Karpas-422 (cell line): Measurements from ENCODE around the gene VAPB. TPM values are rescaled to one million over a fixed set of nuclear protein-coding genes. Genes with fewer than 3 reads are reported as not detected.

Experiments
- DNase-seq: peaks from one replicate; pipeline ENCODE4 v3.0.0-alpha.2; 2015
- H2AFZ ChIP-seq: fragments of 200-600 bp; sonication (generic); 2 replicates; pipeline ENCODE4 v1.6.1; 2014; ENCODE audit warnings: antibody characterized with exemption, low read length, mixed read lengths
- H3K27ac ChIP-seq: fragments of 200-600 bp; sonication (generic); 2 replicates; pipeline ENCODE4 v1.5.1; 2014; ENCODE audit warnings: mild to moderate bottlenecking, low read length, moderate library complexity
- H3K27me3 ChIP-seq: fragments of 200-600 bp; sonication (generic); 2 replicates; pipeline ENCODE4 v1.6.1; 2014; ENCODE audit warnings: low read length, mixed read lengths
- H3K36me3 ChIP-seq: fragments of 200-600 bp; sonication (generic); 2 replicates; pipeline ENCODE4 v1.6.1; 2014; ENCODE audit warnings: low read length, mixed read lengths; ENCODE audit not compliant: insufficient read depth
- H3K4me1 ChIP-seq: fragments of 200-600 bp; sonication (generic); 2 replicates; pipeline ENCODE4 v1.6.1; 2014; ENCODE audit warnings: mild to moderate bottlenecking, low read length, mixed read lengths
- H3K4me2 ChIP-seq: fragments of 200-600 bp; sonication (generic); 2 replicates; pipeline ENCODE4 v1.6.1; 2014; ENCODE audit warnings: low read length, low read depth, mild to moderate bottlenecking; ENCODE audit not compliant: poor library complexity, severe bottlenecking
- H3K4me3 ChIP-seq: fragments of 200-600 bp; sonication (generic); 2 replicates; pipeline ENCODE4 v1.5.1; 2014; ENCODE audit warnings: mild to moderate bottlenecking, antibody characterized with exemption, low read length, mixed read lengths
- H3K79me2 ChIP-seq: fragments of 200-600 bp; sonication (generic); 2 replicates; pipeline ENCODE4 v1.6.1; 2014; ENCODE audit warnings: mild to moderate bottlenecking, low read length, mixed read lengths
- H3K9ac ChIP-seq: fragments of 200-600 bp; sonication (generic); 2 replicates; pipeline ENCODE4 v1.6.0; 2014; ENCODE audit warnings: low read length
- H3K9me2 ChIP-seq: fragments of 200-600 bp; sonication (generic), shearing (Covaris generic); replicated peaks from 2 replicates; pipeline ENCODE4 v1.6.0; 2014; ENCODE audit warnings: mild to moderate bottlenecking, low read length, moderate library complexity; ENCODE audit not compliant: insufficient read depth
- H3K9me3 ChIP-seq: fragments of 300-700, 200-600 bp; sonication (generic); 2 replicates; pipeline ENCODE4 v1.6.1; 2014; ENCODE audit warnings: low read length, mixed read lengths
- H4K20me1 ChIP-seq: fragments of 200-600 bp; sonication (generic); 2 replicates; pipeline ENCODE4 v1.6.1; 2014; ENCODE audit warnings: mild to moderate bottlenecking, antibody characterized with exemption, low read length, low read depth; ENCODE audit not compliant: insufficient read depth
- total RNA-seq: library from RNA; depleted of rRNA; stranded (reverse); fragments of >200 nt; shearing (Covaris generic); gene quantifications from 2 replicates; pipeline ENCODE4 v1.2.3, GENCODE V29; 2014; ENCODE audit warnings: low replicate concordance

VAPB gene
- total RNA-seq, 1 experiment from 2014 or later, result 12.8 TPM

GRCh38 chr20:58382096-58382495 lies 6.9 kb upstream of the VAPB start:
- Histone ChIP-seq H2AFZ (no peak overlapping the region), H3K4me2 (no peak overlapping the region), H3K9me3 (peaks cover 7% of the 10 kb centered on the region), H3K79me2 (no peaks in the 10 kb centered on the region), H3K9me2 (no peaks in the 10 kb centered on the region), H3K36me3 (0 out of 2 replicates have a peak, but pooled peaks cover 3% of the 10 kb centered on the region), H3K27me3 (no peaks in the 10 kb centered on the region), H4K20me1 (no peaks in the 10 kb centered on the region), H3K9ac (no peak overlapping the region), H3K4me1 (no peaks in the 10 kb centered on the region), H3K4me3 (no peak overlapping the region), H3K27ac (no peak overlapping the region)
- no peak for DNase-seq

- 0 out of 2 replicates have a peak, but pooled peaks cover 3% of the 10 kb centered on the region for H3K36me3 ChIP-seq
These were observed 4.2 kb upstream of the VAPB start for GRCh38 chr20:58384821-58385220.

GRCh38 chr20:58388028-58388601 lies 914 bp upstream of the VAPB start:
- peak overlapping the region; percentile 67 for H3K4me2 ChIP-seq
- H3K27ac ChIP-seq, result no peak overlapping the region

More at GRCh38 chr20:58384821-58385220, 4.2 kb upstream of the VAPB start:
- H3K4me3 ChIP-seq, result no peak overlapping the region
- peaks cover 2% of the 10 kb centered on the region; the same call in 1 of the 2 replicates for H4K20me1 ChIP-seq
- H3K9me2 ChIP-seq, result no peaks in the 10 kb centered on the region
- H3K27ac ChIP-seq, result no peak overlapping the region
- H3K27me3 ChIP-seq, result no peaks in the 10 kb centered on the region
- H3K4me1 ChIP-seq, result peaks cover 7% of the 10 kb centered on the region
- no peak overlapping the region for H3K4me2 ChIP-seq
- peaks cover 7% of the 10 kb centered on the region for H3K9me3 ChIP-seq
- DNase-seq, result no peak
- H3K9ac ChIP-seq, result no peak overlapping the region
- H2AFZ ChIP-seq, result no peak overlapping the region
- H3K79me2 ChIP-seq, result peaks cover 7% of the 10 kb centered on the region

GRCh38 chr20:58389324-58389967 lies 417 bp downstream of the VAPB start:
- H3K4me1 ChIP-seq, result peaks cover 36% of the 10 kb centered on the region
- peak overlapping the region; percentile 84 for H3K4me3 ChIP-seq
- DNase-seq, result peak; percentile 79

More at GRCh38 chr20:58388028-58388601, 914 bp upstream of the VAPB start:
- Histone ChIP-seq H4K20me1 (peaks cover 28% of the 10 kb centered on the region), H3K9ac (peak overlapping the region; percentile 40; the same call in 1 of the 2 replicates), H2AFZ (0 out of 2 replicates have a peak overlapping the region, but pooled peaks have one; percentile 58), H3K79me2 (peaks cover 40% of the 10 kb centered on the region), H3K36me3 (peaks cover 16% of the 10 kb centered on the region; the same call in 1 of the 2 replicates), H3K9me3 (no peaks in the 10 kb centered on the region), H3K4me3 (peak overlapping the region; percentile 47), H3K9me2 (no peaks in the 10 kb centered on the region), H3K27me3 (no peaks in the 10 kb centered on the region), H3K4me1 (peaks cover 36% of the 10 kb centered on the region)
- DNase-seq, result no peak

GRCh38 chr20:58389968-58390658 lies 1.1 kb downstream of the VAPB start:
- H3K27ac ChIP-seq, result peak overlapping the region; percentile 82; the same call in 1 of the 2 replicates
- peaks cover 28% of the 10 kb centered on the region for H4K20me1 ChIP-seq
- no peaks in the 10 kb centered on the region for H3K27me3 ChIP-seq
- peak overlapping the region; percentile 84 for H3K4me3 ChIP-seq
- H2AFZ ChIP-seq, result no peak overlapping the region
- peak overlapping the region; percentile 99 for H3K9ac ChIP-seq
- peaks cover 36% of the 10 kb centered on the region for H3K4me1 ChIP-seq
- peaks cover 16% of the 10 kb centered on the region; the same call in 1 of the 2 replicates for H3K36me3 ChIP-seq
- H3K9me2 ChIP-seq, result no peaks in the 10 kb centered on the region
- no peaks in the 10 kb centered on the region for H3K9me3 ChIP-seq
- no peak for DNase-seq
- H3K79me2 ChIP-seq, result peaks cover 60% of the 10 kb centered on the region
- peak overlapping the region; percentile 83 for H3K4me2 ChIP-seq

More at GRCh38 chr20:58389324-58389967, 417 bp downstream of the VAPB start:
- Histone ChIP-seq H2AFZ (peak overlapping the region; percentile 69; the same call in 1 of the 2 replicates), H3K27me3 (no peaks in the 10 kb centered on the region), H3K36me3 (peaks cover 16% of the 10 kb centered on the region; the same call in 1 of the 2 replicates), H3K4me2 (peak overlapping the region; percentile 83), H3K9ac (peak overlapping the region; percentile 99), H3K9me3 (no peaks in the 10 kb centered on the region), H3K27ac (peak overlapping the region; percentile 82), H4K20me1 (peaks cover 28% of the 10 kb centered on the region), H3K79me2 (peaks cover 54% of the 10 kb centered on the region), H3K9me2 (no peaks in the 10 kb centered on the region)

GRCh38 chr20:58390659-58391035 lies 1.6 kb downstream of the VAPB start:
- H3K27me3 ChIP-seq, result no peaks in the 10 kb centered on the region
- no peak for DNase-seq
- peaks cover 16% of the 10 kb centered on the region; the same call in 1 of the 2 replicates for H3K36me3 ChIP-seq
- H3K9me2 ChIP-seq, result no peaks in the 10 kb centered on the region
- H3K4me1 ChIP-seq, result peaks cover 39% of the 10 kb centered on the region
- peak overlapping the region; percentile 99 for H3K9ac ChIP-seq
- H3K9me3 ChIP-seq, result no peaks in the 10 kb centered on the region
- H2AFZ ChIP-seq, result no peak overlapping the region
- peaks cover 66% of the 10 kb centered on the region for H3K79me2 ChIP-seq
- H3K27ac ChIP-seq, result no peak overlapping the region
- peak overlapping the region; percentile 83 for H3K4me2 ChIP-seq
- peaks cover 32% of the 10 kb centered on the region for H4K20me1 ChIP-seq
- H3K4me3 ChIP-seq, result peak overlapping the region; percentile 84

- Histone ChIP-seq H3K27me3 (no peaks in the 10 kb centered on the region), H4K20me1 (peaks cover 42% of the 10 kb centered on the region), H3K4me3 (no peak overlapping the region), H3K9me2 (no peaks in the 10 kb centered on the region), H3K4me1 (peaks cover 47% of the 10 kb centered on the region), H2AFZ (no peak overlapping the region), H3K79me2 (peaks cover 82% of the 10 kb centered on the region), H3K4me2 (peak overlapping the region; percentile 24), H3K27ac (no peak overlapping the region), H3K9ac (no peak overlapping the region), H3K36me3 (peaks cover 21% of the 10 kb centered on the region; the same call in 1 of the 2 replicates), H3K9me3 (no peaks in the 10 kb centered on the region)
- no peak for DNase-seq
These were observed 3.3 kb downstream of the VAPB start for GRCh38 chr20:58392286-58392685.

- H3K27me3 ChIP-seq, result no peaks in the 10 kb centered on the region
- no peak for DNase-seq
- no peak overlapping the region for H3K4me3 ChIP-seq
- peaks cover 56% of the 10 kb centered on the region for H3K4me1 ChIP-seq
- H3K9me3 ChIP-seq, result no peaks in the 10 kb centered on the region
- peaks cover 92% of the 10 kb centered on the region for H3K79me2 ChIP-seq
- peaks cover 28% of the 10 kb centered on the region; the same call in 1 of the 2 replicates for H3K36me3 ChIP-seq
- H3K27ac ChIP-seq, result no peak overlapping the region
- peaks cover 51% of the 10 kb centered on the region for H4K20me1 ChIP-seq
- H3K9ac ChIP-seq, result no peak overlapping the region
- H2AFZ ChIP-seq, result no peak overlapping the region
- H3K9me2 ChIP-seq, result no peaks in the 10 kb centered on the region
- H3K4me2 ChIP-seq, result no peak overlapping the region
These were observed 4.3 kb downstream of the VAPB start for GRCh38 chr20:58393299-58393698.
